Measurements from ENCODE around the gene C2.
"Not testable (repeated sequence)": the region's sequence is repeated elsewhere in the genome, so short reads cannot be mapped to it uniquely, and the experiment has no call there.

Gene C2

DNA sequence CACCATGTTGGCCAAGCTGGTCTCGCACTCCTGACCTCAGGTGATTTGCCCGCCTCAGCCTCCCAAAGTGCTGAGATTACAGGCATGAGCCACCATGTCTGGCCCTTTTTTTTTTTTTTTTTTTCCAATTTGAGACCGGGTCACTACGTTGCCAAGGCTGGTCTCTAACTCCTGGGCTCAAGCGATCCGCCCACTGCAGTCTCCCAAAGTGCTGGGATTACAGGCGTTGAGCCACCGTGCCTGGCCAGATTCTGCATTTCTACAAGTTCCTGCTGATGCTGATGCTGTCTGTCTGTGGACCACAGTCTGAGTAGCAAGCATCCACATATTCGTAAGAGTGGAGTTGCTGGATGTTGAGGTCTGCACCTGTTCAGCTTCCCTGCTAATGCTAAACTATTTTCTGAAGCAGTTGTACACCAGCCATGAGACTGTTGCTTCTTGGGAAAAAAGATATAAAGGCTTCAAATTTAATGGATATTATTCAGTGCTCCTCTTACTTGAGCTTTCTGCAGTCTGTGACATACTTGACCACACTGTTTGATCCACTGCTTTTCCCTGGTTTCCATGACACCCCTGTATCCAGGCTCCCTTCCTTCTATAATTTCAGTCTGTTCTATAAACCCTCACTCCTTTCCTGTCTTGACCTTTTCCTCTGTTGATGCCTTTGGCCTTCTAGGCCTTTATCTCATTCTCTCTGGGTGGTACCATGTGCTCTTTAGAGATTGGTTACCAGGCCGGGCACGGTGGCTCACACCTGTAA lies 15.5 kb upstream of the C2 start:
- TF ChIP-seq POLR2A (IDR thresholded peaks at IDR 0.05; ENCODE audit: low read depth, low read length), result no peak
- TF ChIP-seq TAF1 (IDR thresholded peaks at IDR 0.05; ENCODE audit: borderline replicate concordance, low read depth, low read length), result no peak
- DNase-seq (ENCODE audit: insufficient read length) (no peak), FAIRE-seq (no peak)

DNA sequence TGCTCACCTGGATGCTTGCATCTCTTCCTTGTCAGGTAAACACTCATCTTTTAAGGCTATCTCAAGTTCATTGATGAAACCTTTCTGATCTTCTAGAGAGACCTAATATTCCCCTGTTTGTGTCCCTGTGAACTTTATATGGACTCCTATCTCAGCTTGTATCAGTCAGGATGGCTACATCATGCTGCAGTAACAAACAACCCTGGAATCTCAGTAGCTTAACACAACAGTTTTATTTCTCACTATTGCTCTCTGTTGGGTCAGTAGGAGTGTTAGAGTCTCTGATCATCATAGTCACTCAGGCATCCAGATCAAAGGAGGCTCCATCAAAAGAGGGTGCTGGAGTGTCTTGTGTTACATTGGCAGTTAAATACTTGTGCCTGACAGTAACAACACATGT lies 12.2 kb upstream of the C2 start:
- DNase-seq (ENCODE audit: insufficient read length), result no peak
- TF ChIP-seq TAF1 (IDR thresholded peaks at IDR 0.05; ENCODE audit: borderline replicate concordance, low read depth, low read length) (no peak), POLR2AphosphoS5 (IDR thresholded peaks at IDR 0.05; ENCODE audit: low read depth, low read length) (no peak), POLR2A (IDR thresholded peaks at IDR 0.05; ENCODE audit: low read depth, low read length) (no peak)
- FAIRE-seq, result no peak

DNA sequence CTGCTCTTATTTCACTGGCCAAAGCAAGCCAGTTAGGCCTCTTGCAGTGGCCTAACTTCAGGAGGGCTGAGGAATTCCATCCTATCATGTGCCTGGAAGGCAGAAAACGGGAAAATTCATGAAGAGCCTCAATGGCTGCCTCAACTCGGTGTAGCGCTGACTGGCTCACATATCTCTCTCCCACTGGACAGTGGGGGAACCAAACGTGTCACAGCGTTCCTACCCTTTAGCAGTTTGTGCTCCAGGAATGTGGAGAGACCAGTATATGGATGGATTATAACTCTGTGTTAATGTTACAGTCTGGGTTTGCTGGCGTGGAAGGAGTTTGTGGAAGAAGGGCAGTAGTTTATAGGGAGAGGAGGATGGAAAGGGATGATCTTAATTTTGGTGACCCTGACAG lies 11.8 kb upstream of the C2 start:
- no peak for TF ChIP-seq POLR2AphosphoS5 (IDR thresholded peaks at IDR 0.05; ENCODE audit: low read depth, low read length)
- TF ChIP-seq POLR2A (IDR thresholded peaks at IDR 0.05; ENCODE audit: low read depth, low read length), result no peak
- TF ChIP-seq TAF1 (IDR thresholded peaks at IDR 0.05; ENCODE audit: borderline replicate concordance, low read depth, low read length), result no peak
- FAIRE-seq, result no peak
- DNase-seq (ENCODE audit: insufficient read length), result no peak

DNA sequence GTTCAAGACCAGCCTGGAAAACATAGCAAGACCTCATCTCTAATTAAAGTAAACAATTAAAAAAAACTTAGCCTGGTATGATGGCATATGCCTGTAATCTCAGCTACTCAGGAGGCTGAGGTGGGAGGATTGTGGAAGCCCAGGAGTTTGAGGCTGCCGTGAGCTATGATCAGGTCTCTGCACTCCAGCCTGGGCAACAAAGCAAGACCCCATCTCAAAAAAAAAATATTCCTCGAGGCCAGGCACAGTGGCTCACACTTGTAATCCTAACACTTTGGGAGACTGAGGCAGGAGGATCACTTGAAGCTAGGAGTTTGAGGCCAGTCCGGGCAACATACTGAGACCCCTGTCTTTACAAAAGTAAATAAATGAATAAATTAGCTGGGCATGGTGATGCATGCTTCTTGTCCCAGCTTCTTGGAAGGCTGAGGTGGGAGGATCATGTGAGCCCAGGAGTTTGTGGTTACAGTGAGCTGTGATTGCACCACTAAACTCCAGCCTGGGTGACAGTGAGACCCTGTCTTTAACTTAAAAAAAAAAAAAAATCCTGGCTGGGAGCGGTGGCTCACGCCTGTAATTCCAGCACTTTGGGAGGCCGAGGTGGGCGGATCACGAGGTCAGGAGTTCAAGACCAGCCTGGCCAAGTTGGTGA lies 9.3 kb upstream of the C2 start:
- DNase-seq (ENCODE audit: insufficient read length), result no peak
- no peak for FAIRE-seq

DNA sequence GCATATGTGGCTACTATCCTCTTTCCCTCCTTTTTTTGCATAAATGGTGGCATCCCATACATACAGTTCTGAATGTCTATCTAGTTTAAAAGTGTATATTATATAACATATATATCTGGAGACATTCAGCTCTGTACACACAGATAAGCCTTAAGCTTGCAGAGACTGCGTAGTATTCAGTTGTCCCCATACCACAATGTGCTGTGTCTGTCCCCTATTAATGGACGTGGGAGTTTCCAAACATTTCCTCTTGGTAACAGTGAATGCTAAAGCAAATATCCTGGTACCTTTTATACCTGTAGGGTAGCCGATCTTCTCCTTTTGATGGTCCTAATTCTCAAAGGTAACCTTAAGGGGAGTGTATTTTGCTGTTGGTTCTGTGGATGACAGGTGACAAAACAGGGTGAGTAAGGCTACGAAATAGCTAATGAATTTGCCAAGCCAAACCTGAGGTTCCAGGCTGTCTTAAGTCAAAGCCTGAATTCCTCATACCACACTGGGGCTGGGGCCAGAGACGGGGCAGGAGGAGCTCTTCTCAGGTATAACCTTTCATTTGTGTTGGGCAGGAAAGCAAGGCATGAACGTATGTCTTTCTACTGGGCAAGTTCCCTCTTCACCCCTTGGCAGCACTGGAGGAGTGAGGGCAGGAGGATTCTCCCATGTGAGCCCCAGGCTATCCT lies 7.8 kb upstream of the C2 start:
- FAIRE-seq (no peak), DNase-seq (ENCODE audit: insufficient read length) (no peak)
- TF ChIP-seq POLR2AphosphoS5 (IDR thresholded peaks at IDR 0.05; ENCODE audit: low read depth, low read length) (no peak), POLR2A (IDR thresholded peaks at IDR 0.05; ENCODE audit: low read depth, low read length) (no peak), TAF1 (IDR thresholded peaks at IDR 0.05; ENCODE audit: borderline replicate concordance, low read depth, low read length) (no peak)

More for the DNA sequence above, 9.3 kb upstream of the C2 start:
- TF ChIP-seq TAF1 (IDR thresholded peaks at IDR 0.05; ENCODE audit: borderline replicate concordance, low read depth, low read length) (no peak), POLR2AphosphoS5 (IDR thresholded peaks at IDR 0.05; ENCODE audit: low read depth, low read length) (no peak), POLR2A (IDR thresholded peaks at IDR 0.05; ENCODE audit: low read depth, low read length) (no peak)

DNA sequence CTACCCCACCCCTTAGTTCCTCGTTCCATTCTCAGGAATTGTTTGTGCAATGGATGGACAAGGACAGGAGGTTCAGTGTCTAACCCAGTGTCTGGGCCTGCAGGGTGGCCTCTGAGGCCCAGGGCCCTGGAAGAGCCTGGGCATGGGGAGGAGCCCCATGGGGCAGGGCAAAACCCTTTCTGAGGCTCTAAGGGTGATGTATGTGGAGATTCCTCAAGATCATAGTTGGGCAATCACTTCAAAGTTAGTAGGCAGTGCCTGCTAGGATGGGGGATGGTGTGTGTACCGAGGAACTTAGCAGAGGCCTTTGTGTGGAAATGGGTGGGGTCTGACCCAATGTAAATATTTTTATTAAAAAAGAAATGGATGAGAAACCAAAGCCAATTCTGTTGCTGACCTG lies 6.7 kb upstream of the C2 start:
- no peak for FAIRE-seq
- TF ChIP-seq POLR2A (IDR thresholded peaks at IDR 0.05; ENCODE audit: low read depth, low read length), result no peak
- TF ChIP-seq TAF1 (IDR thresholded peaks at IDR 0.05; ENCODE audit: borderline replicate concordance, low read depth, low read length), result no peak
- no peak for TF ChIP-seq POLR2AphosphoS5 (IDR thresholded peaks at IDR 0.05; ENCODE audit: low read depth, low read length)
- no peak for DNase-seq (ENCODE audit: insufficient read length)

DNA sequence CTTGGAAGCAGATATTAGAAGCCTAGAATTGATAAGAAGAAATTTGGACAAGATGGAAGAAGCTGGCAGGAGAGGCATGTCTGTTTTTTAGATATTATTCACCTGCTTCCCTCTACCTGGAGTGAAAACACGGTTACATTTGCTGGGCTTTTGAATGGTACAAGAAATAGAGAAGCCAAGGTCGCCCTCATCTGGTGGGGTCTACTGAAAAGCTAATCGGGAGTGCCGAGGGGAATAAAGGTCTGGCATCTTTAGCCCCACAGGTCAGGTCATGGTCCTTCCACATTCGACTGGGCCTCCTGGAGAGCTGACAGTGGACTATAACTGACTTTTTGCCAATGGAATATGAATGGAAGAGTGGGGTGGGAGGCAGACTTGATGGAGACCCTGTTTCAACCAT lies 4.6 kb upstream of the C2 start:
- DNase-seq (ENCODE audit: insufficient read length) (no peak), FAIRE-seq (peak; percentile 58)

DNA sequence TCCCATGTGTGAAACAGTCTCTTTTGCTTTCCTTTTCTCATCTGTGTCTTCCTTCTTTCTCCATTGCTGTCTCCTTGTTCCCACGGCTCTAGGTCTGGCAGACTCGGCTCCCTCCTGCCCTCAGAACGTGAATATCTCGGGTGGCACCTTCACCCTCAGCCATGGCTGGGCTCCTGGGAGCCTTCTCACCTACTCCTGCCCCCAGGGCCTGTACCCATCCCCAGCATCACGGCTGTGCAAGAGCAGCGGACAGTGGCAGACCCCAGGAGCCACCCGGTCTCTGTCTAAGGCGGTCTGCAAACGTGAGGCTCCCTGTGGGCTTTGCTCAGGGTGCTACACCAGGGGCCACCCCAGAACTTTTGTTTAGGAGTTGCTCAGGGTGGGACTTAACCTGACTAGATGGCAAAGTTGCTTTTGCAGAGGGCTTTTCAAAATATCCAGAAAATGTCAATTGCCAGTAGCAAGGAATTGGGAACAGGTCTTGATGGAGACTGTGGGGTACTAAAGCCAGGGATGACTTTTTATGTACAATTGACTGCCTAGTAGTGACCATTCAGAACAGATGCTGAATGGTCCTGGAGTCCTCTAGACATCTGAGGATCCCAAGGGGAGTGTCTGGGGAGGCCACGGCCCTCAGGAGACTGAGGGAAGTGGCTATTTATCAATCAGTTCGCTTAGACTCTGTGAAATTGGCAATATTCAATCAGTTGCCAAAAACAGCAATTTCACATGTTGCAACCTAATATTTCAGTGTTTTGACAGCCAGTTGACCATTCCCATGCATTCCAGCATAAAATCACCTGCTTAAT lies 550 bp downstream of the C2 start:
- FAIRE-seq, result no peak
- DNase-seq (ENCODE audit: insufficient read length), result no peak
- TF ChIP-seq POLR2AphosphoS5 (IDR thresholded peaks at IDR 0.05; ENCODE audit: low read depth, low read length) (no peak), POLR2A (IDR thresholded peaks at IDR 0.05; ENCODE audit: low read depth, low read length) (no peak), TAF1 (IDR thresholded peaks at IDR 0.05; ENCODE audit: borderline replicate concordance, low read depth, low read length) (no peak)

More for the DNA sequence above, 4.6 kb upstream of the C2 start:
- no peak for TF ChIP-seq POLR2A (IDR thresholded peaks at IDR 0.05; ENCODE audit: low read depth, low read length)
- TF ChIP-seq POLR2AphosphoS5 (IDR thresholded peaks at IDR 0.05; ENCODE audit: low read depth, low read length), result no peak

DNA sequence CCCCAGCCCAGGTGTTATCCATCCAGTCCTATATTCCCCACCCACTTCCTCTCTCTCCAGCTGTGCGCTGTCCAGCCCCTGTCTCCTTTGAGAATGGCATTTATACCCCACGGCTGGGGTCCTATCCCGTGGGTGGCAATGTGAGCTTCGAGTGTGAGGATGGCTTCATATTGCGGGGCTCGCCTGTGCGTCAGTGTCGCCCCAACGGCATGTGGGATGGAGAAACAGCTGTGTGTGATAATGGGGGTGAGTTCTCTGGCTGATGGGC lies 1.1 kb downstream of the C2 start:
- TF ChIP-seq POLR2AphosphoS5 (IDR thresholded peaks at IDR 0.05; ENCODE audit: low read depth, low read length) (no peak), TAF1 (IDR thresholded peaks at IDR 0.05; ENCODE audit: borderline replicate concordance, low read depth, low read length) (no peak), POLR2A (IDR thresholded peaks at IDR 0.05; ENCODE audit: low read depth, low read length) (no peak)
- FAIRE-seq (no peak), DNase-seq (ENCODE audit: insufficient read length) (no peak)

DNA sequence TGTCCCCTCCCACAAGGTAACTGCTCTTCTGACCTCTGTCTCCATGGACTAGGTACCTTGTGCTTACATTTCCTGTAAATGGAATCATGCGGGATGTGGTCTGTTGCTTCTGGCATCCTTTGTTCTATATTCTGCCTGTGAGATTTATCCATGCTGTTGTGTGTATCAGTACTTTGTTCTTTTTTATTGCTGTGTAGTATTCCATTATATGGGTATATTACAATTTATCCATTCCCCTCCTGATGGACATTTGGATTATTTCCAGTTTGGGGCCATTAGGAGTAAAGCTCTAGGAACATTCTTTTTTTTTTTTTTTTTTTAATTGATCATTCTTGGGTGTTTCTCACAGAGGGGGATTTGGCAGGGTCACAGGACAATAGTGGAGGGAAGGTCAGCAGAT lies 3.4 kb downstream of the C2 start:
- DNase-seq (ENCODE audit: insufficient read length) (no peak), FAIRE-seq (no peak)
- TF ChIP-seq POLR2AphosphoS5 (IDR thresholded peaks at IDR 0.05; ENCODE audit: low read depth, low read length), result no peak
- no peak for TF ChIP-seq POLR2A (IDR thresholded peaks at IDR 0.05; ENCODE audit: low read depth, low read length)
- TF ChIP-seq TAF1 (IDR thresholded peaks at IDR 0.05; ENCODE audit: borderline replicate concordance, low read depth, low read length), result no peak

DNA sequence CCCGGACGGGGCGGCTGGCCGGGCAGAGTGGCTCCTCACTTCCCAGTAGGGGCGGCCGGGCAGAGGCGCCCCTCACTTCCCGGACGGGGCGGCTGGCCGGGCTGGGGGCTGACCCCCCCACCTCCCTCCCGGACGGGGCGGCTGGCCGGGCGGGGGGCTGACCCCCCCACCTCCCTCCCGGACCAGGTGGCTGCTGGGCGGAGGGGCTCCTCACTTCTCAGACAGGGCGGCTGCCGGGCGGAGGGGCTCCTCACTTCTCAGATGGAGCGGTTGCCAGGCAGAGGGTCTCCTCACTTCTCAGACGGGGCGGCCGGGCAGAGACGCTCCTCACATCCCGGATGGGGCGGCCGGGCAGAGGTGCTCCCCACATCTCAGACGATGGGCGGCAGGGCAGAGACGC lies 4.6 kb downstream of the C2 start:
- not testable (repeated sequence) for FAIRE-seq; DNase-seq (ENCODE audit: insufficient read length)

Measured in GM12892 (cell line).